Keratinocyte (primary cell): Measurements from ENCODE around the gene TERT. TPM values are rescaled to one million over a fixed set of nuclear protein-coding genes. Genes with fewer than 3 reads are reported as not detected.

Source experiments
- DNase-seq: peaks from one replicate; pipeline ENCODE4 v3.0.0-alpha.2; 2011; ENCODE audit warnings: low read depth, missing footprints, low spot score
- FAIRE-seq: peaks from 2 replicates; lab custom pipeline; 2011; peaks lifted over from hg19 to GRCh38; lab: Jason Lieb, UNC
- H2AFZ ChIP-seq: 2 replicates; pipeline ENCODE4 v1.6.0; 2012; ENCODE audit warnings: low read length, control low read depth, inconsistent platforms; ENCODE audit not compliant: control insufficient read depth
- H3K27ac ChIP-seq: 2 replicates; pipeline ENCODE4 v1.5.1; 2011; ENCODE audit warnings: low read length; ENCODE audit not compliant: control insufficient read depth, insufficient read depth
- H3K27me3 ChIP-seq: 3 replicates; pipeline ENCODE4 v1.6.0; 2011; ENCODE audit warnings: low read length; ENCODE audit not compliant: control insufficient read depth, insufficient read depth; ENCODE audit errors: extremely low read depth
- H3K36me3 ChIP-seq, 2 experiments: 2 replicates in 1 of 2; 3 replicates in 1 of 2; pipeline ENCODE4 v1.5.1; 2011; ENCODE audit warnings: low read length in 2 of 2, mild to moderate bottlenecking in 1 of 2; ENCODE audit not compliant: control insufficient read depth in 2 of 2, insufficient read depth in 2 of 2; ENCODE audit errors: extremely low read depth in 1 of 2
- H3K4me1 ChIP-seq: 3 replicates; pipeline ENCODE4 v1.5.1; 2011; ENCODE audit warnings: low read length; ENCODE audit not compliant: control insufficient read depth, insufficient read depth; ENCODE audit errors: extremely low read depth
- H3K4me2 ChIP-seq: 3 replicates; pipeline ENCODE4 v1.6.0; 2011; ENCODE audit warnings: low read depth, low read length; ENCODE audit not compliant: control insufficient read depth, insufficient read depth; ENCODE audit errors: extremely low read depth
- H3K4me3 ChIP-seq, 3 experiments: fragments of 200-600 bp in 1 of 3; sonication (generic) in 1 of 3; 2 replicates in 2 of 3; 3 replicates in 1 of 3; pipeline ENCODE4 v1.5.1; 2011 to 2016; ENCODE audit warnings: low read length in 3 of 3, mild to moderate bottlenecking in 3 of 3, control low read depth in 2 of 3, inconsistent platforms in 1 of 3, low read depth in 1 of 3, mixed read lengths in 1 of 3, mixed run types in 1 of 3, moderate library complexity in 1 of 3; ENCODE audit not compliant: control insufficient read depth in 2 of 3, insufficient read depth in 2 of 3; ENCODE audit errors: extremely low read depth in 1 of 3
- H3K79me2 ChIP-seq: 2 replicates; pipeline ENCODE4 v1.6.0; 2012; ENCODE audit warnings: low read length; ENCODE audit not compliant: control insufficient read depth, insufficient read depth
- H3K9ac ChIP-seq: 3 replicates; pipeline ENCODE4 v1.6.0; 2011; ENCODE audit warnings: low read length; ENCODE audit not compliant: control insufficient read depth, insufficient read depth; ENCODE audit errors: extremely low read depth
- H3K9me1 ChIP-seq: 3 replicates; pipeline ENCODE4 v1.6.0; 2011; ENCODE audit warnings: low read length; ENCODE audit not compliant: control insufficient read depth, insufficient read depth; ENCODE audit errors: extremely low read depth
- H3K9me3 ChIP-seq: 2 replicates; pipeline ENCODE4 v1.5.1; 2012; ENCODE audit warnings: low read depth, low read length; ENCODE audit not compliant: control insufficient read depth
- H4K20me1 ChIP-seq: 3 replicates; pipeline ENCODE4 v1.6.0; 2011; ENCODE audit warnings: low read length; ENCODE audit not compliant: control insufficient read depth, insufficient read depth; ENCODE audit errors: extremely low read depth
- EZH2 ChIP-seq: IDR thresholded peaks from one replicate; pipeline ENCODE4 v1.6.1; 2012; ENCODE audit warnings: inconsistent platforms, mild to moderate bottlenecking, low read length, moderate library complexity
- dilution Hi-C: fragments of 300-500 bp; cut with MboI; formaldehyde crosslinking; loops from one replicate; pipeline ENCODE4 v1.7.0; 2020; ENCODE audit warnings: low sequenced_read_pairs; ENCODE audit not compliant: extremely low pct_ligation_motif_present
- polyA plus RNA-seq, 5 experiments: library from polyadenylated mRNA; depleted of rRNA in 3 of 5; stranded (reverse) in 3 of 5; stranded (forward) in 1 of 5; unstranded in 1 of 5; fragments of >200 nt; gene quantifications; 1 replicate in 1 of 5; 2 replicates in 3 of 5; 3 replicates in 1 of 5; pipeline versions ENCODE4 v1.2.1 to v1.2.3, GENCODE V29; 2011 to 2012; ENCODE audit warnings: missing spikeins in 2 of 5, low read depth in 1 of 5, low replicate concordance in 1 of 5
- TF ChIP-seq, protein P1 (sequence below), 3 experiments: IDR thresholded peaks in 1 of 3; conservative IDR thresholded peaks in 1 of 3; optimal IDR thresholded peaks in 1 of 3; 2 replicates in 2 of 3; 3 replicates in 1 of 3; pipeline versions ENCODE3 to v1.5.1; 2011; ENCODE audit warnings: low read length in 3 of 3, mild to moderate bottlenecking in 3 of 3, moderate library complexity in 2 of 3, control low read depth in 1 of 3, inconsistent platforms in 1 of 3; ENCODE audit not compliant: insufficient read depth in 2 of 3; ENCODE audit errors: extremely low read depth in 1 of 3

TERT gene
- polyA plus RNA-seq, 1 donor (not counting 4 experiments of a cell fraction or from before 2014, with no cell fraction given): not detected

DNA sequence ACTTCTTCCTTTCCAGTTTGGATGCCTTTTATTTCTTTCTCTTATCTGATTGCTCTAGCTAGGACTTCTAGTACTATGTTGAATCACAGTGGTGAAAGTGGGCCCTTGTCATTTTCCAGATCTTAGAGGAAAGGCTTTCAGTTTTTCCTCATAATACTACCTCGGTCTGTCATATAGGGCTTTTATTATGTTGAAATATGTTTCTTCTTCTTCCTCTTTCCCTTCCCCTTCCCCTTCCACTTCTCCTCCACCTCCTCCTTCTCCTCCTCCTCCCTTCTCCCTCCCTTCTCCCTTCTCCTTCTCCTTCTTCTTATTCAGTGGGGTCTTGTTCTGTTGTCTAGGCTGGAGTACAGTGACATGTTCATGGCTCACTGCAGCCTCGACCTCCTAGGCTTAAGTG lies 9.2 kb upstream of the TERT start:
- no peaks in the 10 kb centered on the region for H3K9me1 ChIP-seq
- dilution Hi-C loops: no loop called here
- H3K79me2 ChIP-seq: no peaks in the 10 kb centered on the region
- H3K27me3 ChIP-seq: no peaks in the 10 kb centered on the region
- no peak overlapping the region for H3K4me3 ChIP-seq
- DNase-seq (no peak), FAIRE-seq (no peak)
- H2AFZ ChIP-seq: no peak overlapping the region
- H3K27ac ChIP-seq: no peak overlapping the region
- no peaks in the 10 kb centered on the region for H3K4me1 ChIP-seq
- no peaks in the 10 kb centered on the region for H4K20me1 ChIP-seq
- H3K4me2 ChIP-seq: no peak overlapping the region
- no peaks in the 10 kb centered on the region for H3K9me3 ChIP-seq
- TF ChIP-seq, protein P1, sequence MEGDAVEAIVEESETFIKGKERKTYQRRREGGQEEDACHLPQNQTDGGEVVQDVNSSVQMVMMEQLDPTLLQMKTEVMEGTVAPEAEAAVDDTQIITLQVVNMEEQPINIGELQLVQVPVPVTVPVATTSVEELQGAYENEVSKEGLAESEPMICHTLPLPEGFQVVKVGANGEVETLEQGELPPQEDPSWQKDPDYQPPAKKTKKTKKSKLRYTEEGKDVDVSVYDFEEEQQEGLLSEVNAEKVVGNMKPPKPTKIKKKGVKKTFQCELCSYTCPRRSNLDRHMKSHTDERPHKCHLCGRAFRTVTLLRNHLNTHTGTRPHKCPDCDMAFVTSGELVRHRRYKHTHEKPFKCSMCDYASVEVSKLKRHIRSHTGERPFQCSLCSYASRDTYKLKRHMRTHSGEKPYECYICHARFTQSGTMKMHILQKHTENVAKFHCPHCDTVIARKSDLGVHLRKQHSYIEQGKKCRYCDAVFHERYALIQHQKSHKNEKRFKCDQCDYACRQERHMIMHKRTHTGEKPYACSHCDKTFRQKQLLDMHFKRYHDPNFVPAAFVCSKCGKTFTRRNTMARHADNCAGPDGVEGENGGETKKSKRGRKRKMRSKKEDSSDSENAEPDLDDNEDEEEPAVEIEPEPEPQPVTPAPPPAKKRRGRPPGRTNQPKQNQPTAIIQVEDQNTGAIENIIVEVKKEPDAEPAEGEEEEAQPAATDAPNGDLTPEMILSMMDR (optimal IDR thresholded peaks at IDR 0.05 in 1 of 3, IDR thresholded peaks at IDR 0.05 in 1 of 3, conservative IDR thresholded peaks at IDR 0.05 in 1 of 3; ENCODE audit: extremely low read depth in 1 of 3, insufficient read depth in 2 of 3, low read length in 3 of 3): no peak
- TF ChIP-seq EZH2: no peak
- H3K36me3 ChIP-seq: no peaks in the 10 kb centered on the region
- H3K9ac ChIP-seq: no peak overlapping the region

DNA sequence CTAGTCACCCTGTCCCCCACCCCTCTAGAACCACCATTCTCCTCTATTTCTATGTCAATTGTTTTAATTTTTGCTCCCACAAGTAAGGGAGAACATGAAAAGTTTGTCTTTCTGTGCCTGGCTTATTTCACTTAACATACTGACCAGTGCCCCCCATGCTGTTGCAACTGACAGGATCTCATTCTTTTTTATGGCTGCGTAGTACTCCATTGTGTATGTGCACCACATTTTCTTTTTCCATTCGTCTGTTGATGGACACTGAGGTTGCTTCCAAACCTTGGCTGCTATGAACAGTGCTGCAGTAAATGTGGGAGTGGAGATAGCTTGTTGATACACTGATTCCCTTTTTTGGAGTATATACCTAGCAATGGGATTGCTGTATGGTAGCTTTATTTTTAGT lies 7.4 kb upstream of the TERT start:
- Histone ChIP-seq H3K4me2 (no peak overlapping the region), H3K9me1 (no peaks in the 10 kb centered on the region), H3K27me3 (peaks cover 7% of the 10 kb centered on the region), H3K27ac (no peak overlapping the region), H3K9me3 (no peaks in the 10 kb centered on the region), H3K4me3 (no peak overlapping the region), H2AFZ (no peak overlapping the region), H3K4me1 (no peaks in the 10 kb centered on the region), H3K79me2 (no peaks in the 10 kb centered on the region), H3K36me3 (no peaks in the 10 kb centered on the region), H3K9ac (no peak overlapping the region), H4K20me1 (no peaks in the 10 kb centered on the region)
- FAIRE-seq: no peak
- TF ChIP-seq, protein P1 (optimal IDR thresholded peaks at IDR 0.05 in 1 of 3, IDR thresholded peaks at IDR 0.05 in 1 of 3, conservative IDR thresholded peaks at IDR 0.05 in 1 of 3; ENCODE audit: extremely low read depth in 1 of 3, insufficient read depth in 2 of 3, low read length in 3 of 3): no peak
- no peak for TF ChIP-seq EZH2
- no peak for DNase-seq
- dilution Hi-C loops: no loop called here
